Measurements from ENCODE around the gene PLA2G2E. TPM values are rescaled to one million over a fixed set of nuclear protein-coding genes. Genes with fewer than 3 reads are reported as not detected.
A peak's percentile ranks its signal among the peaks of the same experiment; 100 is the strongest.

PLA2G2E gene
- total RNA-seq, 3 donors from 2014 or later: not detected

GRCh38 chr1:19920132-19920710 is 3.2 kb downstream of the PLA2G2E start:
- no peaks in the 10 kb centered on the region for H3K9me3 Mint-ChIP-seq
- DNase-seq (no peak), ATAC-seq (no peak)
- H3K4me1 Mint-ChIP-seq (ENCODE audit: low read depth): peaks cover 4% of the 10 kb centered on the region
- peaks cover 3% of the 10 kb centered on the region for H3K27me3 Mint-ChIP-seq (ENCODE audit: low read depth)
- no peaks in the 10 kb centered on the region for H3K36me3 Mint-ChIP-seq (ENCODE audit: insufficient read depth)
- no peak overlapping the region for H3K4me3 Mint-ChIP-seq

GRCh38 chr1:19918057-19918456 is 5.4 kb downstream of the PLA2G2E start:
- H3K4me1 Mint-ChIP-seq (ENCODE audit: low read depth): peaks cover 4% of the 10 kb centered on the region
- H3K4me3 Mint-ChIP-seq: no peak overlapping the region
- H3K9me3 Mint-ChIP-seq: no peaks in the 10 kb centered on the region
- peaks cover 5% of the 10 kb centered on the region for H3K36me3 Mint-ChIP-seq (ENCODE audit: insufficient read depth)
- peaks cover 3% of the 10 kb centered on the region for H3K27me3 Mint-ChIP-seq (ENCODE audit: low read depth)
- DNase-seq (peak; percentile 79), ATAC-seq (peak; percentile 73 to 77)

- DNase-seq (no peak), ATAC-seq (no peak)
- no peaks in the 10 kb centered on the region for H3K27me3 Mint-ChIP-seq (ENCODE audit: low read depth)
- no peak overlapping the region for H3K4me3 Mint-ChIP-seq
- no peaks in the 10 kb centered on the region for H3K9me3 Mint-ChIP-seq
- H3K4me1 Mint-ChIP-seq (ENCODE audit: low read depth): no peaks in the 10 kb centered on the region
- peaks cover 37% of the 10 kb centered on the region for H3K36me3 Mint-ChIP-seq (ENCODE audit: insufficient read depth)
These were observed 12.8 kb downstream of the PLA2G2E start for GRCh38 chr1:19910650-19911049.

GRCh38 chr1:19909971-19910370 is 13.4 kb downstream of the PLA2G2E start:
- DNase-seq (no peak), ATAC-seq (no peak)
- Mint-ChIP-seq H3K27me3 (ENCODE audit: low read depth) (no peaks in the 10 kb centered on the region), H3K4me3 (no peak overlapping the region), H3K36me3 (ENCODE audit: insufficient read depth) (peaks cover 40% of the 10 kb centered on the region), H3K9me3 (no peaks in the 10 kb centered on the region), H3K4me1 (ENCODE audit: low read depth) (no peaks in the 10 kb centered on the region)

GRCh38 chr1:19909392-19909791 is 14.0 kb downstream of the PLA2G2E start:
- DNase-seq (no peak), ATAC-seq (no peak)
- Mint-ChIP-seq H3K4me1 (ENCODE audit: low read depth) (no peaks in the 10 kb centered on the region), H3K27me3 (ENCODE audit: low read depth) (no peaks in the 10 kb centered on the region), H3K36me3 (ENCODE audit: insufficient read depth) (peaks cover 44% of the 10 kb centered on the region), H3K9me3 (no peaks in the 10 kb centered on the region), H3K4me3 (no peak overlapping the region)

- H3K4me3 Mint-ChIP-seq: no peak overlapping the region
- no peak for DNase-seq
- H3K4me1 Mint-ChIP-seq (ENCODE audit: low read depth): no peaks in the 10 kb centered on the region
- no peaks in the 10 kb centered on the region for H3K27me3 Mint-ChIP-seq (ENCODE audit: low read depth)
- H3K36me3 Mint-ChIP-seq (ENCODE audit: insufficient read depth): peaks cover 42% of the 10 kb centered on the region
- H3K9me3 Mint-ChIP-seq: no peaks in the 10 kb centered on the region
- ATAC-seq: no peak
These were observed 16.0 kb downstream of the PLA2G2E start for GRCh38 chr1:19907456-19907855.

- Mint-ChIP-seq H3K27me3 (ENCODE audit: low read depth) (no peaks in the 10 kb centered on the region), H3K4me3 (no peak overlapping the region), H3K9me3 (no peaks in the 10 kb centered on the region), H3K36me3 (ENCODE audit: insufficient read depth) (peaks cover 45% of the 10 kb centered on the region), H3K4me1 (ENCODE audit: low read depth) (no peaks in the 10 kb centered on the region)
- ATAC-seq (no peak), DNase-seq (no peak)
These were observed 19.8 kb downstream of the PLA2G2E start for GRCh38 chr1:19903621-19904020.

GRCh38 chr1:19901653-19902052 is 21.8 kb downstream of the PLA2G2E start:
- peaks cover 46% of the 10 kb centered on the region for H3K36me3 Mint-ChIP-seq (ENCODE audit: insufficient read depth)
- H3K4me1 Mint-ChIP-seq (ENCODE audit: low read depth): no peaks in the 10 kb centered on the region
- H3K4me3 Mint-ChIP-seq: no peak overlapping the region

GRCh38 chr1:19894218-19894617 is 29.2 kb downstream of the PLA2G2E start:
- Mint-ChIP-seq H3K36me3 (ENCODE audit: insufficient read depth) (peaks cover 49% of the 10 kb centered on the region), H3K9me3 (no peaks in the 10 kb centered on the region), H3K4me1 (ENCODE audit: low read depth) (peaks cover 7% of the 10 kb centered on the region), H3K27me3 (ENCODE audit: low read depth) (no peaks in the 10 kb centered on the region), H3K4me3 (no peak overlapping the region)
- DNase-seq (no peak), ATAC-seq (no peak)

More at GRCh38 chr1:19901653-19902052, 21.8 kb downstream of the PLA2G2E start:
- no peak for DNase-seq
- no peak for ATAC-seq
- no peaks in the 10 kb centered on the region for H3K9me3 Mint-ChIP-seq
- no peaks in the 10 kb centered on the region for H3K27me3 Mint-ChIP-seq (ENCODE audit: low read depth)

GRCh38 chr1:19893687-19894086 is 29.7 kb downstream of the PLA2G2E start:
- H3K4me3 Mint-ChIP-seq: no peak overlapping the region
- H3K27me3 Mint-ChIP-seq (ENCODE audit: low read depth): no peaks in the 10 kb centered on the region
- peaks cover 7% of the 10 kb centered on the region for H3K4me1 Mint-ChIP-seq (ENCODE audit: low read depth)
- DNase-seq (no peak), ATAC-seq (no peak)
- H3K9me3 Mint-ChIP-seq: no peaks in the 10 kb centered on the region
- peaks cover 44% of the 10 kb centered on the region for H3K36me3 Mint-ChIP-seq (ENCODE audit: insufficient read depth)

- no peaks in the 10 kb centered on the region for H3K27me3 Mint-ChIP-seq (ENCODE audit: low read depth)
- H3K9me3 Mint-ChIP-seq: no peaks in the 10 kb centered on the region
- H3K4me3 Mint-ChIP-seq: no peak overlapping the region
- peaks cover 12% of the 10 kb centered on the region for H3K4me1 Mint-ChIP-seq (ENCODE audit: low read depth)
- no peak for ATAC-seq
- no peak for DNase-seq
- H3K36me3 Mint-ChIP-seq (ENCODE audit: insufficient read depth): peaks cover 47% of the 10 kb centered on the region
These were observed 30.7 kb downstream of the PLA2G2E start for GRCh38 chr1:19892628-19893168.

- Mint-ChIP-seq H3K9me3 (no peaks in the 10 kb centered on the region), H3K36me3 (ENCODE audit: insufficient read depth) (peaks cover 44% of the 10 kb centered on the region), H3K27me3 (ENCODE audit: low read depth) (no peaks in the 10 kb centered on the region), H3K4me3 (no peak overlapping the region), H3K4me1 (ENCODE audit: low read depth) (peaks cover 14% of the 10 kb centered on the region)
- no peak for DNase-seq
- no peak for ATAC-seq
These were observed 31.3 kb downstream of the PLA2G2E start for GRCh38 chr1:19892129-19892528.

- no peaks in the 10 kb centered on the region for H3K27me3 Mint-ChIP-seq (ENCODE audit: low read depth)
- DNase-seq (no peak), ATAC-seq (no peak)
- H3K9me3 Mint-ChIP-seq: no peaks in the 10 kb centered on the region
- peaks cover 35% of the 10 kb centered on the region for H3K36me3 Mint-ChIP-seq (ENCODE audit: insufficient read depth)
- peaks cover 26% of the 10 kb centered on the region for H3K4me1 Mint-ChIP-seq (ENCODE audit: low read depth)
- H3K4me3 Mint-ChIP-seq: no peak overlapping the region
These were observed 33.8 kb downstream of the PLA2G2E start for GRCh38 chr1:19889656-19890055.

GRCh38 chr1:19888112-19888511 is 35.3 kb downstream of the PLA2G2E start:
- DNase-seq: no peak
- Mint-ChIP-seq H3K4me3 (no peak overlapping the region), H3K27me3 (ENCODE audit: low read depth) (no peaks in the 10 kb centered on the region), H3K9me3 (no peaks in the 10 kb centered on the region), H3K36me3 (ENCODE audit: insufficient read depth) (peaks cover 25% of the 10 kb centered on the region), H3K4me1 (ENCODE audit: low read depth) (peaks cover 41% of the 10 kb centered on the region)
- no peak for ATAC-seq

GRCh38 chr1:19885821-19886220 is 37.6 kb downstream of the PLA2G2E start:
- Mint-ChIP-seq H3K27me3 (ENCODE audit: low read depth) (no peaks in the 10 kb centered on the region), H3K4me3 (no peak overlapping the region), H3K9me3 (peaks cover 2% of the 10 kb centered on the region), H3K36me3 (ENCODE audit: insufficient read depth) (peaks cover 8% of the 10 kb centered on the region), H3K4me1 (ENCODE audit: low read depth) (peaks cover 44% of the 10 kb centered on the region)
- ATAC-seq (no peak), DNase-seq (no peak)

All from activated T-cell treated with anti-CD3 and anti-CD28 coated beads, Interleukin-2, amount 50 U/mL, for 4 hours (primary cell).